ENCODE measurements around the gene MYO10.
"Not testable (repeated sequence)": the region's sequence is repeated elsewhere in the genome, so short reads cannot be mapped to it uniquely, and the experiment has no call there.

The MYO10 gene

DNA sequence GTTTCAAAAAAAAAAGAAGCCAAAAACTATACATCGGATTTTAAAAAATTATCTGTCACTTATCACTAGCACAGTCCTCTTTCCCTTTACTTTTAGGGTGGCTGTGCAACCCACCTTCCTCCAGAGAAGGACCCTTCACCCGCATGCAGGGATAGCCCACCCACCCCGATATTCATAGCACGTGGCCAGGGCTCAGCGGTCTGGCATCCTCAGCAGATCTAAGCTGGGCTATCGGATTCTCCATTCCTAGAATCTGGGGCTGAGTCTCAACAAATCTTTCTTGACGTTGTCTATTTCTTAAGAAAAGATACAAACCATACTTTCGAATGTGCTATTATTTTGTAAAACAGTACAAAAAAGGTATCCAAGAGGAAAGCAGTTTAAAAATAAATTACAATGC is 70.9 kb downstream of the MYO10 start:
- DNase-seq (ENCODE audit: low read depth in 3 of 3, low spot score in 1 of 3), result no peak

DNA sequence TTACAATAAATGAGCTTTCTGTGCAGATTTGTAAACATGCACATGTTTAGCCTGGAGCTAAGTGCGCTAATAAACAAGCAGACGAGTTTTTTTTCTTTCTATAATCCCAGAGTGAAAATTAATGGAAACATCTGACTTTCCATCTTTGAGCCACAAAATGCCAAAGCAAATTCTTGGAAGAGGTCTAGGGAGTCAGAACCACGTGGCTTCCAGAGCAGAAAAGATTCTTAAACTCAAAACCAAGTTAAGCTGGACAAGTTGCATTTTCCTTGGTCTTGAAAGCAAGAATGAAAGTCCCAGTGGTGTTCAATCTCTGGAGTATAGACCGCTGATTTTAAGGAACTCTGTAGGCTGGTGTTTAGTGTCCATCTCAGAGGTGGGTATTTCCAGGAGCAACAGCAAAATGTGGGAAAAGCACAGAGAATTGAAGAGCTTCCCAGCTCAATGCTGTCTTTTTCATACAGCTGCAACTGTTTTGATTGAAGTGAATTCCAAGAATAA is 71.4 kb downstream of the MYO10 start:
- no peak for DNase-seq (ENCODE audit: low read depth in 3 of 3, low spot score in 1 of 3)

DNA sequence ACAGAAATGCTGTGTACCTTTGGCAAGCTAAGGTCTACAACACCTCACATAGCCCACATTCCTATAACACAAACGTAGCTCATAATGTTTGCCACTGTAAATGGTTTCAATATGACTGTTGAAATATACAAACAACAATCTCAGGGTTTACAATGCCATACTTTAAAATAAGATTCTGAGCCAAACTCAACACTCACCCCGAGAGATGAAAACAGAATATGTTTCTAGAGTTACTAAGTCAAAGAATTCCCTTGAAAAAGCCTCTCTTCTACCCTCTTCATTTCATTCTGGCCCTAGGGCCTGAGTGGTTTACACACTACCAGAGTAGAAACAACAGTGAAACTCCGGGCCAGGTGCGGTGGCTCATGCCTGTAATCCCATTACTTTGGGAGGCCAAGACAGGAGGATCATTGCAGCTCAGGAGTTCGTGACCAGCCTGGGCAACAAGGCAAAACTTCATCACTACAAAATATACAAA is 72.6 kb downstream of the MYO10 start:
- no peak for DNase-seq (ENCODE audit: low read depth in 3 of 3, low spot score in 1 of 3)

DNA sequence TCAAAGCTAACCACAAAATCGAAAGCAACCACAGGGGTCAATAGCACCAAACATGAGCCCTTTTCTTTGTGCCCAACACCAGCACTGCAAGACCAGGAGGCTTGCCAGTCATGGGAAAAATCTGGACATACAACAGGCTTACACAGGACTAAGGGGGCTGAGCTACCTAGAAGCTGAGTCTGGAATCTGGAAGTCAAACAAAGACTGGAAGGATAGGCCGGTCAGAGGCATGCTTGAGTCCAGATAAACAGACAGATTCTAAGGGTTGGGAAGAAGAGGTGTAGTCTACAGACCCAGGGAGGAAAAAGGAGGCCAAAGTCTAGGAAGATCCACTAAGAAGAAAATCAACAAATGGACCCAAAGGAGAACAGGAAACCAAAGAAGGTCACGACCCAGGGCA is 73.3 kb downstream of the MYO10 start:
- no peak for DNase-seq (ENCODE audit: low read depth in 3 of 3, low spot score in 1 of 3)

DNA sequence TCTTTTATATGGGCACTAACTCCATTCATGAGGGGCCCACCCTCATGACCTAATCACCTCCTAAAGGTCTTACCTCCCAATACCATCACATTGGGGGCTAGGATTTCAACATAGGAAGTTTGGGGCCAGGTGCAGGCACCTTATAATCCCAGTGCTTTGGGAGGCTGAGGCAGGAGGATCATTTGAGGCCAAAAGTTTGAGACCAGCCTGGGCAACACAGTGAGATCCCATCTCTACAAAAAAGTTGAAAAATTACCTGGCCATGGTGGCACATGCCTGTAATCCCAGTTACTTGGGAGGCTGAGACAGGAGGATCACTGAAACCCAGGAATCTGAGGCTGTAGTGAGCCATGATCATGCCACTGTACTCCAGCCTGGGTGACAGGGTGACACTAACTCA is 76.7 kb downstream of the MYO10 start:
- DNase-seq (ENCODE audit: low read depth in 3 of 3, low spot score in 1 of 3), result no peak

DNA sequence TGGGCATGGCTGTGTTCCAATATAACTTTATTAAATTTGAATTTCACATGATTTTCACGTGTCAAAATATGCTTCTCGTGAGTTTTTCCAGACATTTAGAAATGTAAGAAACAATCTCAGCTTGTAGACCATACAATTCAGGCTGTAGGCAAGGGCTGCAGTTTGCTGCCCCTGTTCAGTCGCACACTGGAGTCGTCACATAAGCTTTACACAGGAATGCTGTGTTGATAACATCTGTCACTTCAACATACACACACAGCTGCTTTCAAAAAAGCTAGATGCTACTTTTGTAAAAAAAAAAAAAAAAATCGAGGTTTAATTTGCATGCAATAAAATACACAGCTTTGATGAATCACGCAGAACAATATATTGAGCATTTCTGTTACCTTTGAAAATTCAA is 77.9 kb downstream of the MYO10 start:
- no peak for DNase-seq (ENCODE audit: low read depth in 3 of 3, low spot score in 1 of 3)

DNA sequence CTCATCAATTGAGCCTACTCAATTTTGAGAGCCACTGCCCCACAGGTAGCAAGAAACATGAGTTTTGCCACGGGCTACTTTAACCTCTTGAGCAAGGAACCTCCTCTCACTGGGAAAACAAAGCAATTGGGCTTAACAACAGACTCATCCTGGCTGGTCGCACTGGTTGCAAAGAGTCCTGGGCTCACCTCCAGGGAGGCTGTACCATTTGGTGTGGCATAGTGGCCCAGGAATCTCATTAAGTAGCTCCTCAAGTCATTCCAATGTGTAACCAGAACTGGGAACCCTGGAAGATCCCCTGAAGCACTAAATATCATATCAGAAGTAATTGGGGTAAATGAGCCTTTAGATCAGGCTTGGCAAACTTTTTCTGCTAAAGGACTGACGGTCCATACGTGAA is 78.5 kb downstream of the MYO10 start:
- DNase-seq (ENCODE audit: low read depth in 3 of 3, low spot score in 1 of 3), result no peak

DNA sequence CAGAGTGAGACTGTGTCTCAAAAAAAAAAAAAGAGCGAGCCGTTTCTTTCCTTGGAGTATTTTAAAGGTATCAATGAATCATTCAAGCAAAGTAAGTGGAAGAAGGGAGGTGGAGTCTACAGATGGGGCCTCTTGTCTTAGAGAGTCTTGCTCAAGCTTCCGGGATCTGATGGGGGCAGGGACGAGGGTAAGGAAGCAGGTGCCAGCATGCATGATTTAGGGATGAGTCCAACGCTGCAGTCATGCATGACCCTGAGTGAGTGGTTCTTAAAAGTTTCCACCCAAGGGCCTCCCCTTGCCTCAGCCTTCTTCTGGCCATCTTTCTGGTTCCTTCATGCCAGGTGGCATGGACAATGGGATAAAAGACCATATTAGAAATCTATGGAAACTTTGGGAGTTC is 79.6 kb downstream of the MYO10 start:
- DNase-seq (ENCODE audit: low read depth in 3 of 3, low spot score in 1 of 3), result no peak

DNA sequence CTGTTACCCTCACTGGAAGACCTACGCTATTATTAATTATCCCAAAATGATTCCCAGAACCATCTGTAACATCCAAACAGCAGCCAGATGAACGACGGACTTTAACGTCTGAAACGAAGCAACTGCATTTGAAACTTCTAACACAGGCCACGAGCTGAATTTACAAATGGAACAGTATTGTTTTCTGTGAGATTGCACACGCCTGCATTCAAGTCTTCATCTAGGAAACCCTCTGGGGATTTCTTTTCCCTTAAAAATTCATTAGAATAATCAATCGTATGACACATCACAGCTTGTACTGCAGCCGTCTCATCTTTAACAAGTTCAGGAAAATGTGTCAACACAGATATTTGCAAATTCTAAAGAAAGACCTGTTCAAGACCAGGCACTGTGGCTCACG is 80.2 kb downstream of the MYO10 start:
- DNase-seq (ENCODE audit: low read depth in 3 of 3, low spot score in 1 of 3), result no peak

DNA sequence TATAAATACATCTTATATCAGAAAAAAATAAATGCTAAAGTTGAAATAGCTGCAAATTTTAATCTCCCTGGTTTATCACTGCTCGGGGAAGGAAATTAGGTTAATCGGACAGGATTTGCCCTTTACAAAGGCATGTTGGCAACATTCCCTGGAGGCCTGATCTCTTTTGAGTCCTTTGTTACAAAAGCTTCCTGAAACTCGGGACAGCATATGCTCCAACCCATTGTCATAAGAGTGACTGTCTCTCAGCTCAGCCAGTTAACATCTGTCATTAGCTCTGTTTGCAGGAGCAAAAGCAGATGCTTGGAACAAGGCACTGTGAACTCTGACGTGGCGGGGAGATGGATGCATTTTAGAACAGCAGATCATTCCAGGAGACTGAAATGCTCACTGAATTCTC is 80.6 kb downstream of the MYO10 start:
- DNase-seq (ENCODE audit: low read depth in 3 of 3, low spot score in 1 of 3), result no peak

DNA sequence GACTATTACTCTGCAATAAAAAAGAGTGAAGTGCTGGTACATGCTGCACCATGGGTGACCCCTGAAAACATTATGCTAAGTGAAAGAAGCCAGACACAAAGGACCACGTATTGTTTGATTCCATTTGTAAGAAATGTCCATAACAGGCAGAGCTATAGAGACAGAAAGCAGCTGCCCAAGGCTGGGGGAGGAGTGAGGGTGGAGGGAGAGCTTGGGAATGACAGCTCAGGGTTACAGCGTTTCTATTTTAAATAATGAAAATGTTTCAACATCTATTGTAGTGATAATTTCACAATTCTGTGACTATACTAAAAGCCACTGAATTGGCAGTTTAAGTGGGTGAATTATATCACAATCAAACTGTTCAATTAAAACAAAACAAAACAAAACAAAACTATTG is 81.7 kb downstream of the MYO10 start:
- DNase-seq (ENCODE audit: low read depth in 3 of 3, low spot score in 1 of 3), result no peak

DNA sequence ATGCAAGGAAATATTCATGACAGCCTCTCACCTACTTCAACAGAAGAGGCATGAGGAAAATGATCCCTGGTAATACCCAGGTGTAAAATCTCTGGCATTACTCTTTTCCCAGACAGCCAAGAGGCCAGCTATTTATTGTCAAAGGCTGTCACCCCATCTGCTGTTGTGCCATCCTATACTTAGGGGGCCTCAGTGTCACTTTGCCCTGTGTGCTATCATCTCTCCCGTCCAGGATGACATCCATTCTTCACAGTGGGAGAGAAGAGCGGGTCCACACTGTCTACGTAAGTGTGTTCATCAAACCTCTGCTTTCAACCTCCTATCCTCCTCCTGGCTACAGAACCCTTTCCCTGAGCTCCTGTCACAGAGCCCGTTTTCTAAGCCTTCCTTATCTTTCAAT is 82.6 kb downstream of the MYO10 start:
- no peak for DNase-seq (ENCODE audit: low read depth in 3 of 3, low spot score in 1 of 3)

DNA sequence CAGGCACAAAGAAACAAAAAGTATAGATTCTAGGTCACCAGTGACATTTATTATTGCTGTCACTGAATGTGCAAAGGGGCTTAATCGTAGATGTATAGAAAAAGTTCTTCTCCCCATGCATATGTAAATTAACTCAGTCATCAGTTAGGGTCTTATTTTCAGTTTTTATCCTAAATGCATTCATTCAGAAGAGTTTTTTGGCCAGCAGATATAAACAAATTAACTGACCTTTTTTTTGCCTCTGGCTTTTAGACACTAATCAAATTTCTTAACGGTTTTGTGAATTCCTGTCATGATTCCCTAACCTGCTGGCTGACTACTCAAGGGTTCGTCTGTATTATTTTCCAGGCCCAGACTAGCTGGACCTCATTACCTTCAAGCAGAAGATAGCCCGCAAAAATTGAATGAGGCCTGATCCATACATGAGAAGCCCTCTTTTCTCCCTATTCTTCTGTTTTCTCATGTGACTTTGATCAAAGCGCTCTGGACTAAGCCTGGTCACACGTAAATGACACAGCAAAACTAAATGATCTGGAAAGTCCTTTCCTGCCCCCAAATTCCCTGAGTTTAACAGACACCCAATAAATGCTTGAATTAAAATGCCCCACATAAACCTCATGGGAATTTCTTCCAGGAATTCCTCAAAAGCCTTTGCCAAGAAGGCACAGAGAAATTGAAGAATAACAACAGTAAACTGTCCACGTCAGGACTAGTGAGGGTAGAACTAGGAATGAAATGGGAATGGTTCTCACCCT is 83.7 kb downstream of the MYO10 start:
- no peak for DNase-seq (ENCODE audit: low read depth in 3 of 3, low spot score in 1 of 3)

DNA sequence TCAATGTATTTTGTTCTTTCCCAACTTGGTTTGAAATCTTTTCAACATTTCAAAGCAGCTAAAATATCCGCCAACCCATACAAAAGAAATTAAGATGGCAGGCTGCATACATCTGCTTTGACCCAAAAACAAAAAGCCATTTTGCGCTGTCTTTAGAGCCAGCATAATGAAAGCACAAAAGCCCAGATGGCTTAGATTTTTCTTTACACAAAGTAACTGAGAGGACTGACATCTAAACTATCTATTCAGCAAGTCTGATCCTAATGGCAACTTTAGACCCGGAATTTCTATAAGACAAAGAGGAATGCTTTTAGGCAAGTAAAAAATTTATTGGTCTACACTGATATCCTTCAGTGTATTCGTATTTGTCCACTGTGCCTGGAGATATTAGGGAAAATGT is 86.3 kb downstream of the MYO10 start:
- no peak for DNase-seq (ENCODE audit: low read depth in 3 of 3, low spot score in 1 of 3)

DNA sequence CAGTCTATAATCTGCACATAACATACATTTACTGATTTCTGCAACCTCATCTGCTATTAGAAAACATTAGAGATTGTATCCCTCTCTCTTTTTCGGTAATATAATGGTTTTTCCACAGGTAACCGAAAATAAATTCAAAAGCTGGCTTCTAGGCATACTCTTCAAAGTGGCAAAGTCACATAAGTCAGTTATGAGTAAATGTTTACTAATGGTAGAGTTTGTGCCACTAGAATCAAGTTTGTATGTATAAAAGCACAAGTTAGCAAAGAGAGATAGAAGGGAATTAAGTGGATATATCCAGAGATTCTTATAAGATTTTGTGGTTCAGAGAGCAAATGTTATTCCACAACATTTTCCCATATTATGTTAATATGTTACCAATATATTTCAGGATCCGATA is 86.9 kb downstream of the MYO10 start:
- DNase-seq (ENCODE audit: low read depth in 3 of 3, low spot score in 1 of 3), result no peak

DNA sequence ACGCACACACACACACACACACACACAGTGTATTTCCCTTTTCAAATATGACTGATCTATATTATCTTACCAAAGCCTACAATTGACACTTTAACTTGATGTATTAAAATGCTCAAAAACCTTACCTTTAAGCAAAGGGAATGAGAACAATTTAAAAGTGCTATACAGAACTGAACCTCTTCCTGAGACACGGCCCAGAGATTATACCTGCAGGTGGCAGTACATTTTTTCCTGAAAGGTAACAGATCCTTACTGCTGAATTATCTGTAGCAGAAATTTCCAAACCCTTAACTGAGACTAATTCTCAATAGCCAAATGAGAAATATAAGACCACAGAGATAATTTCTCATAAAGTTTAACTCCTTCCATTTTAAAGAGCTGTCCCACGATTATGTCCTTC is 91.1 kb downstream of the MYO10 start:
- DNase-seq (ENCODE audit: low read depth in 3 of 3, low spot score in 1 of 3), result no peak

DNA sequence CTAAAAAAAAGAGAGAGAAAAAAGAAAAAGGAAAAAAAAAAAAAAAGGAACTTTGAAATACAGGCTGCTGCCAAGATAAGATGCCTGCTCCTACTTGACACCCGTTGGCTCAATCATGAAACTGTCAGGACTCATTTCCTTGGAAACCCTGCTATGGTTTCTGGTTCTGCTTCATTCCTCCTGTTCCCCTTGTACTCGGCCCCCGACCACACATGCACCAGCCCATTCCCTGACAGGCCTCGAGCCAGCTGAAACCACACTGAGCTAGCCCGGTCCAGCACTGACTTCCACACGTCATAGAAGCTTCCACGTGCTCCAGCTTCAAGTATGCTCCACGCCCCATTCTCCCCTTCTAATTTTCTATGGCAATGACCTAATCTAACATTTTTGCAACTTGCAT is 93.2 kb downstream of the MYO10 start:
- no peak for DNase-seq (ENCODE audit: low read depth in 3 of 3, low spot score in 1 of 3)

DNA sequence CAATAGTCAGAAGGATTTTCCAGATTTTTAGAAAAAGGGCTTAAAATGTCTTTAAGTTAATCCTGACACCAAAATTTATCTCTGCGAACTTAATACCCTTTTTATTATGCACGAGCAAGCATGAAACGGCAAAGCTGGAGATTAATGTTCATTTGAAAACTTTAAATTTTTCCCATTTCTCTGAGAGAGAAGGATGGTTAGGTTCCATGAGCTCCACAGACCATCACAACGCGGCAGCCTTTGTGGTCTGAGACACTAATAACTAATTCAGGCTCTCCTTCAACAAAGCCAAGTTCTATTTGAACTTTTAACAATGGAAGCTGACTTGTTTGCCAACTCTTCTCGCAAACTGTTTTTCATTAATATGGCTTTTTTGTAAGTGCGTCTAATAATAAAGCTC is 94.7 kb downstream of the MYO10 start:
- no peak for DNase-seq (ENCODE audit: low read depth in 3 of 3, low spot score in 1 of 3)

DNA sequence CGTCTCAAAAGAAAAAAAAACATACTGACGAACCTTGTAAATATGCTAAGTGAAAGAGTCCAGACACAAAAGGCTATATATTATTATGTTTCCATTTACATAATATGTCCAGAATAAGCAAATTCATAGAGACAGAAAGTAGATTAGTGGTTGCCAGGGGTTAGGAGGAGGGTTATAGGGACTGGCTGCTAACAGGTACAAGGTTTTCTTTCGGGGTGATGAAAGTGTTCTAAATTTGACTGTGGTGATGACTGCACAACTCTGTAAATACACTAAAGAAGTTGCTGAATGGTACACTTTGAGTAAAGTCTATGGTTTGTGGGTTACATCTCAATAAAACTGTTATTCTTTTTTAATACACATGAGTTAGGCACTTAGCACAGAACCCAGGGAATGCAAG is 98.8 kb downstream of the MYO10 start:
- no peak for DNase-seq (ENCODE audit: low read depth in 3 of 3, low spot score in 1 of 3)

DNA sequence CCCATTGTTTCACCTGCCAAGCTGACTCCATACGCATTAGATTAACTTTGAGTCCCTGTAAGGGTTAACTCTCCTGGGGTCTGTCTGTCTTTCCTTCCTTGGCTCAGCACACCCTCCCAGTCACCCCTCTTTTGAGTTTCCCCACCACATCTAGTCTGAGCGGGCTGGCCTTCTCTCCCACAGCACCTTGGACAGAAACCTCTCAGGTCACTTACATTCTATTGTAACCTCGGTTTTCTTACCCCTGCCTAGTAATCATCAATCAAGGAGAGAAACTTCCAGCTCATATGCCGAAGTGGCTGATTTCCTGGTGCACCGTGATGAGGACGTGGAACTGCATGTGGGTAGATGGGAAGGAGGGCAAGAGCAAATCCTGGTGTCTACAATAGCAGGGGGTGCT is 102.1 kb downstream of the MYO10 start:
- DNase-seq (ENCODE audit: low read depth in 3 of 3, low spot score in 1 of 3), result no peak

DNA sequence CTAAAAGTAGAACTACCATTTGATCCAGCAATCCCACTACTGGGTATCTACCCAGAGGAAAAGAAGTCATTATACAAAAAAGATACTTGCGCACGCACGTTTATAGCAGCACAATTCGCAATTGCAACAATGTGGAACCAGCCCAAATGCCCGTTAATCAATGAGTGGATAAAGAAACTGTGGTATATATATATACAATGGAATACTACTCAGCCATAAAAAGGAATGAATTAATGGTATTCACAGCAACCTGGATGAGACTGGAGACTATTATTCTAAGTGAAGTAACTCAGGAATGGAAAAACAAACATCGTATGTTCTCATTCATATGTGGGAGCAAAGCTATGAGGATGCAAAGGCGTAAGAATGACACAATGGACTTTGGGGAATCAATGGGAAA is 104.8 kb downstream of the MYO10 start:
- DNase-seq (ENCODE audit: low read depth in 3 of 3, low spot score in 1 of 3), result not testable (repeated sequence)

DNA sequence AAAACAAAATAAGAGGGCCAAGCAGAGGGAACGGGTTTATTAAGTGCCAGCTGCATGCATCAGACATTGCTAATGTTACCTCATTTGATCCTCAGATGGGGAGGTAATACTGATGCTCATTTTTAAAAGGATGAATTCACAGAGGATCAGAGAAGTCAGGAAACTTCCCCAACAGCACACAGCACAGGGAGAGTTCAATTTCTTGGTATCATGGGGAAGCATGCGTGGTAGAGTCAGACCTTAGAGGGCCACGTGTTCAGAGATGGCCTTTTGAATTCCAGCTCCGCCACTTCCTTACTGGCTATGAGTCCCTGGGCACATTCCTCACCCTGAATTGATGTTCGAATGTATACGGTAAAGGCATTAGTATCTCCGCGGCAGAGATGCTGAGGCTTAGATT is 108.3 kb downstream of the MYO10 start:
- DNase-seq (ENCODE audit: low read depth in 3 of 3, low spot score in 1 of 3), result no peak

DNA sequence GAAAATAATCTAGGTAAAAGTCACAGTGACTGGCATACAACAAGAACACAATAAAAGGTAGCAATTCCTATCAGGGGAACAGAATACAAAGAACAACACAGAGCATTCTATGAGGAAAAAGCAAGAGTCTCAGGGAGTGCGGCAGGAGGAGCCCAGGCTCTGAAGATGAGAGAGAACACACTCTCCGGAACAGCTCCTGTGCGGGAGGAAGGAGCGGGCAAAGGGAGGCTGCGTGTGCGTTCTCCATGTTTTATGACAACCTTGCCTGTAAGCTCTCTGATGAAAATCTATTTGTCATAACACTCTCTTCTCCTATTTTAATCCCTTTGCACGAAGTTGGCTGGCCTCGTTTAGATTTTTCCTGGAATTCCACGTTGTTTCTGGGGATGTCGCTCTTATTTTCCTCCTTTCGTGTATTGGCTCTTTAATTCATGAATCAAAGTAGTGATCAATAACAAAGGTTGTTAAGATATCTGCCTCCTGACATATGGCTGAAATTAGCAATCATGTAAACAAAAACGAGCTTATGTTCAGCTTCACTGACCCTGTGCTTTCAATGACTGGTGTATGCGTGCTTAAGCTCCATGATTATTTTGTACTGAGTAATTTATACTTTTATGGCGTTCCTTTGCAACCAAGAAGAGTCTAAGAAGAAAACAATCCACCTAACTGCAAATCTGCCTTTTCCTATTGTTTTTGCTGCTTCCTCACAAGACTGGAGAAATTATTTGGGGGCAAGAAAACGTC is 109.5 kb downstream of the MYO10 start:
- DNase-seq (ENCODE audit: low read depth in 3 of 3, low spot score in 1 of 3), result no peak
